NOMO-1 (cell line): ENCODE results near the gene XYLT1.

Experiments used
- DNase-seq, 2 experiments: peaks; one replicate each; lab custom pipeline; 2025; ENCODE audit not compliant: unreplicated experiment in 2 of 2; lab: John Stamatoyannopoulos, UW

The XYLT1 gene

GRCh38 chr16:17408296-17408695 lies 62.5 kb downstream of the XYLT1 start:
- no peak for DNase-seq

- DNase-seq: no peak
Measured at GRCh38 chr16:17407321-17407720, 63.4 kb downstream of the XYLT1 start.

DNA sequence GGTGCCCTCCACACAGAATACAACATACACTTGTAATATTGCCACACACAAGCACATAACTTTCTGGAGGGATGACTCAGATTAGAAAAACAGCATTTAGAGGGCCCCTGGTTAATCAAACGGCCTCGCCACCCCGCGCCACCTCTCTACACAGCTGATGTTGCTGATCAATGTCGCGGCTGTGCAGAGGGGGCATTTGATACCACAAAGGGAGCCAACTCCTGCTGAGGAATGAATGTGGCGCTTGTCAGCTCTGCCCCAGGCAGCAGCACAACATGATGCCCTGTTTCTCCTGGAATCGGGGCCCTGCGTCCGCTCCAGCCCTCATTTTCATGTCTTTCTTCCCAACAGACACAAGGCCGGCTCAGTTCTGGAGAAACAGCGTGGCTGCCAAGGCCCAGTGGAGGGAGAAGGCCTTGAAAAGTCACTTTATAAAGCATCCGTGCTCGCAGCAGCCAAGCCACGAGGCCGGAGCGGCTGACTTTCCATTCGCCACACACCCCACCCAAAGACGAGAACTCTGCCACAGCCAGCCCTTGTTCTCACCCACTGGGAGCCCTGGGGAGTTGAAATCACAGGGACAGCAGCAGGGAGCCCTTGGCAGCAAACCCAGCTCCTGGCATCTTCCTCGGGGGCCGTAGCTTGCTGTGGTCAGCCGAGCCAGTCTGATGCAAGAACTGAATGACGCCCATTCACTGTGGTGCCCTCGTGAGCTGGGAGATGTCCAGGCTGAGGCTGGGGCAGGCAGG lies 65.6 kb downstream of the XYLT1 start:
- DNase-seq: peak in 1 of 2 experiments; percentile 2

DNA sequence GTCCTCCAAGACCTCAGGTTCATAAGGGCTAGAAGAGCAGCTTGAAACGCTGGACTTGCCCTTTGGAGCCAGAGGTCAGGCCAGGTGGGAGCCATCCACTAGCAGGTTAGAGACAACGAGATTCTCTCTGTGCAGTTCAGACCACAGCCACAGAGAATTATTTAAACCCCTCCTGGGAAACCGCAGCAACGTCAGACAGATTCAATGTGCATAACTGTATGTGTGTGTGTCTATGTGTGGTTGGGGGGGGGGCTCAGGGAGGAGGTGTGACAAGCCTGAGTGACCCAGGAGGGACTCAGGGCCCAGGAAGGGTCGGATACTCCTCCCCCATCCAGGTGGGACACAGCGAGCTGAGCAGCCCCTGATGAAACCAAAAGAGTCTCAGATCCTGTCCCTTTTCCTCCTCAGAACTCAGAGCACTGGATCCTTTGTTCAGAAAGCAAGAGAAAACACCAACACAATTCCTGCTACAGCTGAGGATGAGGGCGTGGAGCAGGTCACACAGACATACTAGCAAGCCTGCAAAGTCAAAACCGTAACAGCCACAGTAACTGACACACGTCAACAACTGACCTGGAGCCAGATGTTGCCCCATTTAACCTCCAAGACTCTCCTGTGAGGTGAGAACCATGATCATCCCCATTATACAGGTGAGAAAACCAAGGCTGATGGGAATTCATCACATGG lies 66.8 kb downstream of the XYLT1 start:
- DNase-seq: no peak

- DNase-seq: no peak
Measured at GRCh38 chr16:17403156-17403809, 67.5 kb downstream of the XYLT1 start.

GRCh38 chr16:17397499-17397891 lies 73.3 kb downstream of the XYLT1 start:
- DNase-seq: no peak

DNA sequence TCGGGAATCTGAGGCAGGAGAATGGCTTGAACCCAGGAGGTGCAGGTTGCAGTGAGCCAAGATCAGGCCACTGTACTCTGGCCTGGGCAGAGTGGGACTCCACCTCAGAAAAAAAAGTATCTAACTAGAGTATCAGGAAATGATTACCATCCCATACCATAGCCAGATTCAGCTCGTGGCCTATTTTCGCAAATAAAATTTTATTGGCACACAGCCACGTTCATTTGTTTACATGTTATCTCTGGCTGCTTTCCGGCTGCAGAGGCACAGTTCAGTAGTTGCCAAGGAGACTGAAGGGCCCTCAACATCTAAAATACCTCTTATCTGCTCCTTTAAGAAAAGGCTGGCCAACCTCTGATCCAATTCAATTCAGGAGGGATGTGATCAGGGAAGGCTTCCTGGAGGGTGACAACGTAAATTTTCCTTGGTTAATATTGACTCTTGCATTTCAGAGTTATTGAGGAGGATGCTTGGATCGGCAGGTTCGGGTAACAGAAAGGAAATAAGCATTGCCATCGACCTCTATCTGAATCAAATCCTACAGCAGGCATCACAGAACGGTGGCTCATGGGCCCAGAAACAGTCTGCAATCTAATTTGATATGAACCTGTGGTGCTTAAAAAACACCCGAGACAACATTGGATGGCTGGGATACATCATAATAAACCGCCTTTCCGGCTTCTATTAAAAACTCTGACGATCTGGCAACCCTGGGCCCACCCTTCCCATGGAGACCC lies 73.8 kb downstream of the XYLT1 start:
- DNase-seq: no peak

DNA sequence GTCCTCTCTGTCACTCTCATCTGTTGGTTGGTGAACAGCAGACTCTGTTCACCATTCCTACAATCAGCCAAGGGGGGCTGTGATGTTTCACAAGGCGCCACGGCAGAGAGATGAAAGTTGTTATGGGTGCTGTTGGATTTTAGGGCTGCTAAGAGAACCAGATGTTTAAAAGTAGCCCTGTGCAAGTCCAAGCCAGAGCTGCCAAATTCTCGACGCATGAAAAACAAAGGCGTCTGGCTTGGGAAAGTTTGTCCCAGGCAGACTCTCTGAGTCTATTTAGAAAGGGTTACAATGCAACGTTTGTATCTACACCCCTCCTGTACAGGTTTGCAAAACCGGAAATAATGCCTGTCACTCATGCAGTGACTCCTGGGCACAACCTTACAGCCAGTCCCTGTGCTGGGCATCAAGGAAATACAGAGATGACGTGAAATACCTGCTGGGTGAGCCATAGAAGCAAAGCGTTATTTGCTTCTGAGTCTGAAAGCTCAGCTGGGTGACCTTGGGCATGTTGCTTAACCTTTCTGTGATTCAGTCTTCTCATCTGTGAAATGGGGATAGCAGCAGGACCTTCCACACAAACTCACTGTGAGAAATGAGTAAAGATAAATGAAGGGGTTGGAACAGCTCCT lies 74.8 kb downstream of the XYLT1 start:
- no peak for DNase-seq

GRCh38 chr16:17392857-17393692 lies 77.7 kb downstream of the XYLT1 start:
- DNase-seq: no peak

- no peak for DNase-seq
Measured at GRCh38 chr16:17392127-17392856, 78.5 kb downstream of the XYLT1 start.

DNA sequence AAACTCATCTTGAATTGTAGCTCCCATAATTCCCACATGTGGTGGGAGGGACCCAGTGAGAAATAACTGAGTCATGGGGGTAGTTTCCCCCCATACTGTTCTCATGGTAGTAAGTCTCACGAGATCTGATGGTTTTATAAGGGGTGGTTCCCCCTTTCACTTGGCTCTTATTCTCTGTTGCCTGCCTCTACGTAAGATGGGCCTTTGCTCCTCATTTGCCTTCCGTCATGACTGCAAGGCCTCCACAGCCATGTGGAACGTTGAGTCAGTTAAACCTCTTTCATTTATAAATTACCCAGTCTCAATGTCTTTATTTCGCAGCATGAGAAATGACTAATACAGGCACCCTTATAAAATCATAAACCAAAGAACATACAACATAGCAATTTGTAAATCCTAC lies 79.0 kb downstream of the XYLT1 start:
- DNase-seq: no peak

DNA sequence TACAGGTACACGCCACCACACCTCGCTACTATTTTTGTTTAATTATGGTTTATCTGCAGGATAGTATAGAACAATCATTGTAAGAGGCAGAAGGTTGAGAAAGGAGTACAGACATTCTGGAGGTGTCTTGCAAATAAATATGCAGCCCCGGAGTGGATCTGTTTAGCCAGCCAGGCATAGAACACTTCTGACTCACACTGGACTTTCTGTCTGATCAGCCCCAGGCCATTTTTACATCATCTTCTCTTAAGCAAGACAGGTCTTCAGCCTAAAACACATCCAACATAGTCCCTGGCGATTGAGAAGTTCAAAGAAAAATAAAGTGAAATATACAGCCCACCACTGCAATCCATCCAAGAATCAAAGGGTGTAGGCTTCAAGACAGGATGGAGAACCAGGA lies 81.4 kb downstream of the XYLT1 start:
- DNase-seq: no peak

DNA sequence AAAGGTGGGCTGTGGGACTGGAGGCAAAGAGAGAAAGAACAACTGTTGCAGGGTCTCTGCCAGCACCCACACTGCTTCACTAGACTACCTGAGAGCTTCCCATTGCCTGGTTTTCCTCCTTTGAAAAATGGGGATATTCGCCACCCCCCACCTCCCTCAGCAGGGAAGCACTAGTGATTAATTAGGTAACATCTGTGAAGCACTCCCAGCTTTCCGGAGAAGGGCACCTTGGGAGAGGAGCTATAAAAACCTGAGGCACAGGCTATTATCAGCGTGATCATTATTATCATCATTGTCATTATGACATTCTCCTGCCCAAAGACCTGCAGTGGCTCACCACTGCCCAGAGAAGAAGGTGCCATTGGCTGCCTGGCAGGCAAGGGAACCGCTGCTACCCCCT lies 83.5 kb downstream of the XYLT1 start:
- no peak for DNase-seq

- no peak for DNase-seq
Measured at GRCh38 chr16:17386229-17386628, 84.5 kb downstream of the XYLT1 start.

- no peak for DNase-seq
Measured at GRCh38 chr16:17384471-17384870, 86.3 kb downstream of the XYLT1 start.

DNA sequence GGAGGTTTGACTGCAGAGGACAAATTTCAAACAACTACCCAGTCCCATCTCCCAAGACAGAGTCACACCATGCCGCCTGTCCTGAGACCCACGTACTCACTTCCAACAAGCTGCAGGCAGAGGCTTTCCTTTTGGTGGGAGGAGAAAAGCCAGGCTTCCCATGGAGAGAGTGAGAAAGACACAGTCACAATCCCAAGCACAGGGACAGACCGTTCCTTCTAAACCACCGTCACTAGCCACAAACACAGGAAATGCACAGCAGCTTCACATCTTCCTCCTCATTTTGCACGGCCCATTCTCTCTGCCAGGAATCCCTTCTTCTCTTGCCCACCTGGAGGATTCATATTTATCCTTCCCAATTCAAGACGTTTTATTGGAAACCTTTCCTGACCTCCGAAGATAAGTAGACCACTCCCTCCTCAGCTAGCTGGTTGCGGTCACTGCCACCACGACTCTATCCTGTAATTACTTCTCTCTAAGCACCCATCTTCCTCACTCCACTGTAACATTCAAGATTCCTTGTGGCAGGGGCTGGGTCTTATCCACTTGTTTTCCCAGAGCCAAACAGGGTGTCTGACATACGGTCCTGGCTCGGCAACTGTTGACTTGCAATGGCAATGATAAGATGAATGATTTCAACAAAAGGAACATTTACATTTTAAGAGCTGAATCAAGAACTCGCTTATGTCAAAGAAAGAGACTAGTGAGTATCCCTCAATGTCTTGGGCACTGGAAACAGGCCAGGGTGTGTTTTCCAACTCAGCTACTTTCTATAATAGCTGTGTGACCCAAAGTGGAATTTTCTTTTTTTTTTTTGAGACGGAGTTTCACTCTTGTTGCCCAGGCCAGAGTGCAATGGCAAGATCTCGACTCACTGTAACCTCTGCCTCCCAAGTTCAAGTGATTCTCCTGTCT lies 87.6 kb downstream of the XYLT1 start:
- DNase-seq: no peak

DNA sequence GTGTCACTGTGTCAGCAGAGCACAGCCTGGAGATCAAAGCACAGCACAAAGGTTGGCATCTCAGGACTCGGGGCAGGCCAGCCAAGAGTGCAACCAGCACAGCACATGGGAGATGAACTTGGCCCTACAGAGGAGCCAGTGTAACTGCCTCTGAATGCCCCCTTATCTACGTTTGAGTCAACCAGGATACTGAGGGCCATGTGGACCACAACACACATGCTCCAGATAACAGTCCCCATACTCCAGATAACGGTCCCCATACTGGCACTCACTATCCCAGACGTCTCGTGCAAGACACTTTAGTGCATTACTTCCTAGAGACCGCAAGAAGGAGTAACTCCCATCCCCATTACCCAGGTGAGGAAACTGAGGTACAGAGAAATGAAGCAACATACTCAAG lies 88.2 kb downstream of the XYLT1 start:
- no peak for DNase-seq

DNA sequence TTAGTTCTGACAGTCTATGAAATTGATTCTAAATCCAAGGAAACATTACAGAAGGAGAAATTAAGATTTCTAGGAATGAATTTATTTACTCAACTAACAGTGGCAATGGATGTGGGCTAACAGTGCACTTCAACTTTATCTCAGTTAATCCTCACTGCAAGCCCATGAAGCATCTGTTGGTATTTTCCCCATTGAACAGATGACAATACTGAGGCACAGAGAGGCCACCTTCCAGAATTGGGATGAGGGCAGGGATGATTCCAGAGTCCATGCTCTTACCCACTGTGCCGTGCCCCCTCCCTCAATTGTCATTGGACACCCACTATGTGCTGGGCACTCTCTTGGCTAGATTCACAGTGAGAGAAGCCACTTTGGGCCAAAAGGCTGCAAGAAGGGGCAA lies 89.0 kb downstream of the XYLT1 start:
- no peak for DNase-seq
